ENCODE measurements around the gene NXPH1. TPM values are rescaled to one million over a fixed set of nuclear protein-coding genes. Genes with fewer than 3 reads are reported as not detected.

Gene NXPH1
- total and polyA plus RNA-seq, 9 of the 15 experiments (the other 6 are each of a cell fraction or from before 2014, with no cell fraction given) = 0.16 TPM; not detected in 8

DNA sequence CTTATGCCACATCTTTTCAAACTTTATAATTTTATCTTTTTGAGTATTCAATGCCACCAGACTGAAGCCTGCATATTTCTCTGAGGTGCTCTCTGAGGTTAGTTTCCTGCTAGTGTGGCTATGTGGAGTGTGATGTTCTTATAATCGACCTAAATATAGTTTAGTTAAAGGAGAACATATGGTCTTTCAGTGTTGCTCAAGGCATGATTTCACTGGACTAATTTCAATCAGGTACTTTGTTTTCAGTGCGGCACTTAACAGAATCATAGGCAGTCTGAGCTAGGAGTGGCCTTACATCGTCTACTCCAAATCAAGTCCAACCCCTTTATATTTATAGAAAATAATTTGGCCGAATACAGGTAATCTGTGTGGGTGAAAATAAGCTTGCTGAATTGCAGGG is 134.2 kb downstream of the NXPH1 start (continued):
- TF ChIP-seq, protein P1, sequence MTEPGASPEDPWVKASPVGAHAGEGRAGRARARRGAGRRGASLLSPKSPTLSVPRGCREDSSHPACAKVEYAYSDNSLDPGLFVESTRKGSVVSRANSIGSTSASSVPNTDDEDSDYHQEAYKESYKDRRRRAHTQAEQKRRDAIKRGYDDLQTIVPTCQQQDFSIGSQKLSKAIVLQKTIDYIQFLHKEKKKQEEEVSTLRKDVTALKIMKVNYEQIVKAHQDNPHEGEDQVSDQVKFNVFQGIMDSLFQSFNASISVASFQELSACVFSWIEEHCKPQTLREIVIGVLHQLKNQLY (CRISPR knock-in tag; conservative IDR thresholded peaks at IDR 0.05) = no peak
- no peak for TF ChIP-seq ZNF174 (CRISPR knock-in tag; IDR thresholded peaks at IDR 0.05)

DNA sequence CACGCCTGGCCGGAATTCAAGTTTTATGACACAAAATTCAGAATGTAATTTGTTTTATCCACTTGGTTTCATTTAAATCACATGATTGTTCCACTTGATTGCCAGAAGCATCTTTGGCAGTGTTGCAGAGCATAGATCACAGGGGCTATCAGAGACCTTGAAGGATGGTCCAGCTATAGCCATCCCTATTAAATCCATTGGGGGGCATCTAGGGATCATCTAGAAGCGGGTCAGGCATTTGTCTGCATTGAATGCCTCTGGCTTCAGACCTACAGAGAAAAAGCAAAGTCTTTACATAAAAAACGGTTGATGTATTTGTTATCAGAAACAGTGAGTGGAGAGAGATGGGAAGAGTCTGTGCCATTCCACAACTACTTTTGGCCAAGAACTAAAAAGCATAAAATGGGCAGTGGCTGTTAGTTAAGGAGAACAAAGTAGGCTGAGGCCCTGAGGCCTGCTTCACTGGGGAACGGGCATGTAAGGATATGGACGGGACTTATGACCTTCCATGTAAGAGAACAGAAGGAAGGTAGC is 146.3 kb downstream of the NXPH1 start:
- H3K27ac ChIP-seq (ENCODE audit: extremely low read depth, low read depth, low read length) = no peak overlapping the region
- no peak overlapping the region for H2AFZ ChIP-seq (ENCODE audit: low read depth, low read length)
- ChIA-PET POLR2A (no interaction called here), CTCF (ENCODE audit: low intra/inter-chr PET ratio) (no interaction called here)
- no peak for FAIRE-seq
- H3K36me3 ChIP-seq (ENCODE audit: control insufficient read depth, insufficient read depth, low read length) = no peaks in the 10 kb centered on the region
- H3K4me2 ChIP-seq (ENCODE audit: insufficient read depth, low read length) = no peak overlapping the region
- H3K9ac ChIP-seq (ENCODE audit: insufficient read depth in 1 of 2, low read depth in 2 of 2, low read length in 2 of 2) = no peak overlapping the region
- BruUV-seq (replicated peaks) = no TSS peak
- WGBS (ENCODE audit: insufficient coverage, low coverage, missing lambda C conversion rate) = 0% methylated on average over 6 of the region's 6 CpGs
- intact Hi-C loops (cut with micrococcal nuclease) = no loop called here
- H3K4me1 ChIP-seq (replicated peaks in 1 of 2; ENCODE audit: control insufficient read depth in 2 of 2, insufficient read depth in 2 of 2, low read length in 2 of 2) = no peaks in the 10 kb centered on the region
- no peaks in the 10 kb centered on the region for H3K27me3 ChIP-seq (ENCODE audit: control insufficient read depth in 2 of 2, insufficient read depth in 2 of 2, low read length in 2 of 2)
- no peak for DNase-seq (ENCODE audit: extremely low read depth in 1 of 4, low spot score in 3 of 4)
- TF ChIP-seq TEAD4 (IDR thresholded peaks at IDR 0.05; ENCODE audit: low read length) = no peak
- no peak for TF ChIP-seq TEAD4 (CRISPR knock-in tag; IDR thresholded peaks at IDR 0.05; ENCODE audit: borderline replicate concordance)
- no peak for TF ChIP-seq RBM39 (optimal IDR thresholded peaks at IDR 0.05; ENCODE audit: low read depth, low read length)
- no peak for TF ChIP-seq CREB3L1 (IDR thresholded peaks at IDR 0.05; ENCODE audit: borderline replicate concordance, low read depth)
- H4K20me1 ChIP-seq (replicated peaks; ENCODE audit: control insufficient read depth, insufficient read depth, low read length) = no peaks in the 10 kb centered on the region; the same call in 1 of the 2 replicates
- no peaks in the 10 kb centered on the region for H3K9me3 ChIP-seq (replicated peaks; ENCODE audit: control insufficient read depth, insufficient read depth, low read depth, low read length)
- H3K9me1 ChIP-seq (ENCODE audit: control insufficient read depth, insufficient read depth, low read length) = no peaks in the 10 kb centered on the region
- H3K4me3 ChIP-seq = no peak overlapping the region
- no peaks in the 10 kb centered on the region for H3K79me2 ChIP-seq (ENCODE audit: control insufficient read depth, insufficient read depth, low read length)
- in situ Hi-C loops (cut with MboI) = no loop called here
- no peak for ATAC-seq
